ENCODE results near the gene TRIO. TPM values are rescaled to one million over a fixed set of nuclear protein-coding genes. Genes with fewer than 3 reads are reported as not detected.
"Not testable (repeated sequence)": the region's sequence is repeated elsewhere in the genome, so short reads cannot be mapped to it uniquely, and the experiment has no call there.

Gene TRIO
- total RNA-seq, 2 experiments from 2014 or later = 4.1 to 6.5 TPM

DNA sequence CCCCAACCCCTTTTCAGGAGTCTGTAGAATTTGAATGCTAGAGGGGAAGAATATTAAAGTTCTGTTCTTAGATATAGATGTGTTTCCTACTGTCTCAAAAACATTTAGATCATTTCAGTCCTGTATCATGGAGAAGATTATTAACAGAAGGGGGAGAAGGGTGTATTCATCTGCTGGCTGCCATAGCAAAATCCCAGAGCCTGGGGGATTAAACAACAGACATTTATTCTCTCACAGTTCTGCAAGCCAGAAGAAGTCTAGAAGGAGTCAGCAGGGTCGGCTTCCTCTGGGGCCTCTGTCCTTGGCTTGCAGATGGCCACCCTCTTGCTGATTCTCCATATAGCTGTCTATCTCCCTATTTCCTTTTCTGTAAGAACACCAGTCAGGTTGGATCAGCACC is 288.4 kb downstream of the TRIO start:
- Mint-ChIP-seq H3K9me3 (no peaks in the 10 kb centered on the region), H3K36me3 (ENCODE audit: low read depth) (no peaks in the 10 kb centered on the region), H3K27me3 (no peaks in the 10 kb centered on the region), H3K27ac (no peak overlapping the region), H3K4me3 (no peak overlapping the region), H3K4me1 (ENCODE audit: low read depth) (peaks cover 4% of the 10 kb centered on the region)
- intact Hi-C loops (cut with DNase I, micrococcal nuclease) = no loop called here
- no peak for DNase-seq
- H3K36me3 ChIP-seq (ENCODE audit: insufficient read depth, low read length) = no peaks in the 10 kb centered on the region
- no peak overlapping the region for H3K27ac ChIP-seq (ENCODE audit: low read depth in 1 of 2, low read length in 2 of 2)
- no peaks in the 10 kb centered on the region for H3K9me3 ChIP-seq (ENCODE audit: control insufficient read depth in 1 of 2, insufficient read depth in 1 of 2, low read length in 2 of 2)
- CTCF ChIA-PET = no interaction called here
- no peaks in the 10 kb centered on the region for H3K4me1 ChIP-seq (ENCODE audit: insufficient read depth, low read length)
- TF ChIP-seq, protein P1, sequence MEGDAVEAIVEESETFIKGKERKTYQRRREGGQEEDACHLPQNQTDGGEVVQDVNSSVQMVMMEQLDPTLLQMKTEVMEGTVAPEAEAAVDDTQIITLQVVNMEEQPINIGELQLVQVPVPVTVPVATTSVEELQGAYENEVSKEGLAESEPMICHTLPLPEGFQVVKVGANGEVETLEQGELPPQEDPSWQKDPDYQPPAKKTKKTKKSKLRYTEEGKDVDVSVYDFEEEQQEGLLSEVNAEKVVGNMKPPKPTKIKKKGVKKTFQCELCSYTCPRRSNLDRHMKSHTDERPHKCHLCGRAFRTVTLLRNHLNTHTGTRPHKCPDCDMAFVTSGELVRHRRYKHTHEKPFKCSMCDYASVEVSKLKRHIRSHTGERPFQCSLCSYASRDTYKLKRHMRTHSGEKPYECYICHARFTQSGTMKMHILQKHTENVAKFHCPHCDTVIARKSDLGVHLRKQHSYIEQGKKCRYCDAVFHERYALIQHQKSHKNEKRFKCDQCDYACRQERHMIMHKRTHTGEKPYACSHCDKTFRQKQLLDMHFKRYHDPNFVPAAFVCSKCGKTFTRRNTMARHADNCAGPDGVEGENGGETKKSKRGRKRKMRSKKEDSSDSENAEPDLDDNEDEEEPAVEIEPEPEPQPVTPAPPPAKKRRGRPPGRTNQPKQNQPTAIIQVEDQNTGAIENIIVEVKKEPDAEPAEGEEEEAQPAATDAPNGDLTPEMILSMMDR (IDR thresholded peaks at IDR 0.05) = no peak
- no peak overlapping the region for H3K4me3 ChIP-seq (ENCODE audit: low read length)
- ATAC-seq (ENCODE audit: poor library complexity) = no peak
- POLR2A ChIA-PET = no interaction called here
- H3K27me3 ChIP-seq (ENCODE audit: control insufficient read depth in 1 of 2, insufficient read depth in 2 of 2, low read length in 2 of 2) = no peaks in the 10 kb centered on the region

DNA sequence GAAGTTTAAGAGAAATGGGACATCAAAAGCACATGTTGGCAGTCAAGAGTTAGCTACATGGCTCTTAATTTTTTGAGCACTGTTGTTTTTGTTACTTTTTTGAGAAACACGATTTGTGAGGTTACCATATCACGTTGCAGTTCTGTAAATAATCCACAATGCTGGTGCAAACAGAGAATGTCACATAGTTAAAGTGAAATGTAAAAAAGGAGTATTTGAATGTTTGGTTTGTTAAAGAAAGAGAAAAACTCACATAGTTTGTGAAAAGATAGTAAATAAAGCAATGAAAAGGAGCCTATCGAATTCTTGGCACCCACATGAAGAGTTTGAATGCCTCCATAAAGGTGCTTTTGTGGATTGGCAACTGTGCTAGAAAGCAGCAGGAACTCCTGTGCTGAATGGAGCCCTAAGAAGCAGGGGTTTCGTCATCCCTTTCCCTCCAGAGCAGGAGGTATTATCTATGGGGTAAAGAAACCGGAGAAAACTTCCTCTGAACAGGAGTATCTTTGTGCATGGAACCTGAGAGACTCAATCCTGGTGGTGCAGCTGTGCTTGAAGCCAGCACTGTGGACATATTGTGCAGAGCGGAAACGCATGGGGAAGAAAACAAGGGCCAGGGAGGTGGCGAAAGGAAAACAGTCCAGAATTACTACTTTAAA is 289.9 kb downstream of the TRIO start:
- H3K27me3 ChIP-seq (ENCODE audit: control insufficient read depth in 1 of 2, insufficient read depth in 2 of 2, low read length in 2 of 2) = no peaks in the 10 kb centered on the region
- DNase-seq = no peak
- H3K9me3 Mint-ChIP-seq = peaks cover 3% of the 10 kb centered on the region
- ChIA-PET CTCF (no interaction called here), POLR2A (no interaction called here)
- H3K27ac ChIP-seq (ENCODE audit: low read depth in 1 of 2, low read length in 2 of 2) = no peak overlapping the region
- no peak for ATAC-seq (ENCODE audit: poor library complexity)
- TF ChIP-seq, protein P1 (IDR thresholded peaks at IDR 0.05) = no peak
- H3K4me3 Mint-ChIP-seq = no peak overlapping the region
- H3K27ac Mint-ChIP-seq = no peak overlapping the region
- H3K36me3 ChIP-seq (ENCODE audit: insufficient read depth, low read length) = no peaks in the 10 kb centered on the region
- H3K4me1 ChIP-seq (ENCODE audit: insufficient read depth, low read length) = no peaks in the 10 kb centered on the region
- peaks cover 7% of the 10 kb centered on the region for H3K4me1 Mint-ChIP-seq (ENCODE audit: low read depth)
- H3K9me3 ChIP-seq (ENCODE audit: control insufficient read depth in 1 of 2, insufficient read depth in 1 of 2, low read length in 2 of 2) = no peaks in the 10 kb centered on the region
- H3K27me3 Mint-ChIP-seq = no peaks in the 10 kb centered on the region
- intact Hi-C loops (cut with DNase I, micrococcal nuclease) = no loop called here
- no peak overlapping the region for H3K4me3 ChIP-seq (ENCODE audit: low read length)
- no peaks in the 10 kb centered on the region for H3K36me3 Mint-ChIP-seq (ENCODE audit: low read depth)

DNA sequence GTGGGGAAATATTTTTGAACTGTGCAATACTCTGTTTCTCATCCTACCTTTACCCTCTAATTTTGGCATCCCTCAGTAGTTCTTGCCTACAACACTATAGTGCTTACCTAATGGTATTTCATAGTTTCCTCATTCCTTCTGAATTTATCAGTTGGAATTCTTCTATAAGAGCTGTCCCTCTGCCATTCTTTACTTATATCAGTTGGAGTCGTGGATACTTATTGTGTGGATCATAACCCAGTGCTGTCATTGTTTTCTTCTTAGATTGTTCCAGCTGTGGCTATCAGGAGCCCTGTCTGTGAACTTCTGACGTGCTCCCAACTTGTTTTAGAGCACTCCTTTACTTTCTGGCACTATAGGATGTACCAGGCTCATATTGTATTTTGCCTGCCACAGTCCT is 292.3 kb downstream of the TRIO start:
- H3K27ac ChIP-seq (ENCODE audit: low read depth in 1 of 2, low read length in 2 of 2) = no peak overlapping the region
- TF ChIP-seq, protein P1 (IDR thresholded peaks at IDR 0.05) = no peak
- no peaks in the 10 kb centered on the region for H3K36me3 ChIP-seq (ENCODE audit: insufficient read depth, low read length)
- H3K27me3 Mint-ChIP-seq = no peaks in the 10 kb centered on the region
- no peak overlapping the region for H3K4me3 ChIP-seq (ENCODE audit: low read length)
- H3K27ac Mint-ChIP-seq = no peak overlapping the region
- ChIA-PET POLR2A (no interaction called here), CTCF (interaction anchor here (0.5 kb wide), 1 partner anchor 644 kb away, joined by 4 read pairs; no protein-coding TSS in a partner anchor)
- H3K4me1 ChIP-seq (ENCODE audit: insufficient read depth, low read length) = no peaks in the 10 kb centered on the region
- H3K4me1 Mint-ChIP-seq (ENCODE audit: low read depth) = peaks cover 10% of the 10 kb centered on the region
- intact Hi-C loops (cut with DNase I, micrococcal nuclease) = no loop called here
- no peaks in the 10 kb centered on the region for H3K27me3 ChIP-seq (ENCODE audit: control insufficient read depth in 1 of 2, insufficient read depth in 2 of 2, low read length in 2 of 2)
- ATAC-seq (ENCODE audit: poor library complexity) (no peak), DNase-seq (no peak)
- H3K4me3 Mint-ChIP-seq = no peak overlapping the region
- H3K9me3 Mint-ChIP-seq = peaks cover 3% of the 10 kb centered on the region
- H3K36me3 Mint-ChIP-seq (ENCODE audit: low read depth) = no peaks in the 10 kb centered on the region
- H3K9me3 ChIP-seq (ENCODE audit: control insufficient read depth in 1 of 2, insufficient read depth in 1 of 2, low read length in 2 of 2) = no peaks in the 10 kb centered on the region

DNA sequence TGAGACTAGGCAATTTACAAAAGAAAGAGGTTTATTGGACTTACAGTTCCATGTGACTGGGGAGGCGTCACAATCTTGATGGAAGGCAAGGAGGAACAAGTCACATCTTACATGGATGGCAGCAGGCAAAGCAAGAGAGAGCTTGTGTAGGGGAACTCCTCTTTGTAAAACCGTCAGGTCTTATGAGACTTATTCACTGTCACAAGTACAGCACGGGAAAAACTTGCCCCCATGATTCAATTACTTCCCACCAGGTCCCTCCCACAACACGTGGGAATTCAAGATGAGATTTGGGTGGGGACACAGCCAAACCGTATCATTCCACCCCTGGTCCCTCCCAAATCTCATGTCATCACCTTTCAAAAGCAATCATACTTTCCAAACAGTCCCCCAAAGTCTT is 293.0 kb downstream of the TRIO start:
- H3K4me3 ChIP-seq (ENCODE audit: low read length); H3K27ac ChIP-seq (ENCODE audit: low read depth in 1 of 2, low read length in 2 of 2); intact Hi-C loops (cut with DNase I, micrococcal nuclease); POLR2A ChIA-PET; CTCF ChIA-PET; H3K4me1 ChIP-seq (ENCODE audit: insufficient read depth, low read length); ATAC-seq (ENCODE audit: poor library complexity); H3K27me3 ChIP-seq (ENCODE audit: control insufficient read depth in 1 of 2, insufficient read depth in 2 of 2, low read length in 2 of 2); H3K9me3 Mint-ChIP-seq; H3K36me3 Mint-ChIP-seq (ENCODE audit: low read depth); H3K36me3 ChIP-seq (ENCODE audit: insufficient read depth, low read length); H3K27me3 Mint-ChIP-seq; DNase-seq; H3K9me3 ChIP-seq (ENCODE audit: control insufficient read depth in 1 of 2, insufficient read depth in 1 of 2, low read length in 2 of 2); H3K4me3 Mint-ChIP-seq; H3K27ac Mint-ChIP-seq: not testable (repeated sequence)
- peaks cover 10% of the 10 kb centered on the region for H3K4me1 Mint-ChIP-seq (ENCODE audit: low read depth)
